SK-N-SH (cell line): ENCODE results near the gene AHNAK2. TPM values are rescaled to one million over a fixed set of nuclear protein-coding genes. Genes with fewer than 3 reads are reported as not detected.
A peak's percentile ranks its signal among the peaks of the same experiment; 100 is the strongest.

Experiments
- CTCF ChIA-PET: fragments of 300-600, 350-600 bp; formaldehyde crosslinking; extraction: SDS; loops from one replicate; lab custom pipeline; 2021; lab: Yijun Ruan, JAX
- POLR2A ChIA-PET: fragments of 350-600 bp; sonication (Branson Sonifier 250); formaldehyde crosslinking; extraction: SDS; loops from one replicate; lab custom pipeline; 2020; ENCODE audit warnings: antibody characterized with exemption, inconsistent platforms; lab: Yijun Ruan, JAX
- DNase-seq: peaks from one replicate; pipeline ENCODE4 v3.0.0; 2012
- H2AFZ ChIP-seq: fragments of 200-600 bp; sonication (generic); 2 replicates; pipeline ENCODE4 v1.8.1; 2016; ENCODE audit warnings: antibody characterized with exemption, mild to moderate bottlenecking, low read depth
- H3F3A ChIP-seq: fragments of 200-600 bp; sonication (generic); replicated peaks from 2 replicates; pipeline ENCODE3; 2016; ENCODE audit warnings: antibody characterized with exemption, mild to moderate bottlenecking; ENCODE audit not compliant: insufficient read depth
- H3K27ac ChIP-seq, 2 experiments: fragments of 200-500 bp in 1 of 2; fragments of 200-600 bp in 1 of 2; sonication (Bioruptor generic) in 1 of 2; sonication (generic), shearing (Covaris generic) in 1 of 2; 2 replicates each; pipeline versions ENCODE4 v1.5.1 to v1.6.1; 2014 to 2016; ENCODE audit warnings: low read depth in 2 of 2, inconsistent platforms in 1 of 2, low read length in 1 of 2, mild to moderate bottlenecking in 1 of 2, mixed read lengths in 1 of 2
- H3K27me3 ChIP-seq: fragments of 200-600 bp; sonication (generic), shearing (Covaris generic); 2 replicates; pipeline ENCODE4 v1.6.1; 2016; ENCODE audit warnings: mixed run types; ENCODE audit not compliant: insufficient read depth
- H3K36me3 ChIP-seq, 2 experiments: fragments of 200-500 bp in 1 of 2; fragments of 200-600 bp in 1 of 2; sonication (Bioruptor generic) in 1 of 2; sonication (generic) in 1 of 2; replicated peaks in 1 of 2; 2 replicates each; pipeline versions ENCODE3 to v1.5.1; 2014 to 2016; ENCODE audit warnings: low read length in 1 of 2, mild to moderate bottlenecking in 1 of 2; ENCODE audit not compliant: insufficient read depth in 2 of 2, control insufficient read depth in 1 of 2
- H3K4me1 ChIP-seq, 2 experiments: fragments of 200-500 bp in 1 of 2; fragments of 200-600 bp in 1 of 2; sonication (Bioruptor generic) in 1 of 2; sonication (generic), shearing (Covaris generic) in 1 of 2; 2 replicates each; pipeline versions ENCODE4 v1.5.1 to v1.6.1; 2014 to 2016; ENCODE audit warnings: low read depth in 1 of 2, low read length in 1 of 2, mixed run types in 1 of 2; ENCODE audit not compliant: insufficient read depth in 2 of 2, control insufficient read depth in 1 of 2
- H3K4me2 ChIP-seq: fragments of 200-600 bp; sonication (generic), shearing (Covaris generic); 2 replicates; pipeline ENCODE4 v1.6.1; 2017; ENCODE audit warnings: mixed run types
- H3K4me3 ChIP-seq, 2 experiments: fragments of 200-500 bp in 1 of 2; fragments of 200-600 bp in 1 of 2; sonication (Bioruptor generic) in 1 of 2; sonication (generic), shearing (Covaris generic) in 1 of 2; 2 replicates each; pipeline versions ENCODE4 v1.5.1 to v1.8.1; 2014 to 2016; ENCODE audit warnings: low read depth in 2 of 2, inconsistent platforms in 1 of 2, low read length in 1 of 2, mild to moderate bottlenecking in 1 of 2, mixed read lengths in 1 of 2, moderate library complexity in 1 of 2
- H3K79me2 ChIP-seq: fragments of 200-600 bp; sonication (generic); 2 replicates; pipeline ENCODE4 v1.8.1; 2017; ENCODE audit warnings: mild to moderate bottlenecking; ENCODE audit not compliant: insufficient read depth
- H3K9ac ChIP-seq: fragments of 200-600 bp; sonication (generic); 2 replicates; pipeline ENCODE4 v1.6.1; 2017; ENCODE audit warnings: mixed run types
- H3K9me2 ChIP-seq: fragments of 200-600 bp; sonication (generic); 2 replicates; pipeline ENCODE4 v1.6.1; 2017; ENCODE audit warnings: mixed run types
- H3K9me3 ChIP-seq: fragments of 200-600 bp; sonication (generic); 2 replicates; pipeline ENCODE4 v1.6.1; 2017; ENCODE audit warnings: mixed run types, mild to moderate bottlenecking, moderate library complexity
- H4K20me1 ChIP-seq: fragments of 200-600 bp; sonication (generic); 2 replicates; pipeline ENCODE4 v1.6.1; 2017; ENCODE audit warnings: mild to moderate bottlenecking, mixed run types; ENCODE audit not compliant: insufficient read depth
- CHD2 ChIP-seq: fragments of 150-350 bp; IDR thresholded peaks from 2 replicates; pipeline ENCODE4 v1.6.1; 2018; ENCODE audit warnings: low read length; ENCODE audit not compliant: partially characterized antibody
- CTCF ChIP-seq: fragments of 200-600 bp; sonication (generic); IDR thresholded peaks from 2 replicates; pipeline ENCODE4 v1.6.1; 2017; ENCODE audit warnings: antibody characterized with exemption, mild to moderate bottlenecking, moderate library complexity
- ELF1 ChIP-seq: IDR thresholded peaks from 2 replicates; pipeline ENCODE4 v1.4.0; 2012
- FOSL2 ChIP-seq: IDR thresholded peaks from 2 replicates; pipeline ENCODE4 v1.4.0; 2012; ENCODE audit warnings: low read depth, mild to moderate bottlenecking, moderate library complexity, borderline replicate concordance
- FOXM1 ChIP-seq: IDR thresholded peaks from 2 replicates; pipeline ENCODE4 v1.4.0; 2012; ENCODE audit warnings: low read depth, mild to moderate bottlenecking
- GATA2 ChIP-seq: sonication (generic); formaldehyde crosslinking; IDR thresholded peaks from 2 replicates; pipeline ENCODE4 v1.5.0; 2020; ENCODE audit warnings: mild to moderate bottlenecking, missing genetic modification reagents
- JUND ChIP-seq: IDR thresholded peaks from 2 replicates; pipeline ENCODE4 v1.4.0; 2012
- MAX ChIP-seq: IDR thresholded peaks from 2 replicates; pipeline ENCODE4 v1.4.0; 2012; ENCODE audit warnings: low read depth
- MXI1 ChIP-seq: IDR thresholded peaks from 2 replicates; pipeline ENCODE4 v1.6.1; 2012; ENCODE audit warnings: mild to moderate bottlenecking, low read depth, low read length, improper control_type of control experiment
- NRF1 ChIP-seq: IDR thresholded peaks from 2 replicates; pipeline ENCODE4 v1.6.1; 2012; ENCODE audit warnings: low read depth, mild to moderate bottlenecking, low read length
- POLR2AphosphoS5 ChIP-seq: IDR thresholded peaks from 2 replicates; pipeline ENCODE4 v1.6.1; 2012; ENCODE audit warnings: low read depth, low read length
- RAD21 ChIP-seq: IDR thresholded peaks from 2 replicates; pipeline ENCODE4 v1.6.1; 2012; ENCODE audit warnings: mild to moderate bottlenecking, low read length
- RCOR1 ChIP-seq: fragments of 150-350 bp; IDR thresholded peaks from 2 replicates; pipeline ENCODE4 v1.6.1; 2017; ENCODE audit warnings: antibody characterized with exemption, low read length
- REST ChIP-seq: IDR thresholded peaks from 2 replicates; pipeline ENCODE4 v1.6.1; 2012; ENCODE audit warnings: mild to moderate bottlenecking, low read depth, low read length, moderate library complexity
- RXRA ChIP-seq: IDR thresholded peaks from 2 replicates; pipeline ENCODE4 v1.4.0; 2012; ENCODE audit warnings: low read depth, mild to moderate bottlenecking, borderline replicate concordance
- YY1 ChIP-seq: IDR thresholded peaks from 2 replicates; pipeline ENCODE4 v1.4.0; 2012; ENCODE audit warnings: low read depth, mild to moderate bottlenecking
- WGBS: methylation state at CpG from one replicate; pipeline ENCODE4 v1.1.6; 2017; ENCODE audit warnings: low lambda C conversion rate; 5-methylcytosine and 5-hydroxymethylcytosine counted together
- polyA plus RNA-seq, 3 experiments: library from polyadenylated mRNA; depleted of rRNA; stranded (reverse); fragments of >200 nt; gene quantifications; 2 replicates each; pipeline ENCODE4 v1.2.3, GENCODE V29; 2012
- TF ChIP-seq, protein P1 (sequence below): fragments of 150-350 bp; IDR thresholded peaks from 2 replicates; pipeline ENCODE4 v1.6.1; 2016; ENCODE audit warnings: mild to moderate bottlenecking, low read depth, low read length
- TF ChIP-seq, protein P2 (sequence below): IDR thresholded peaks from 2 replicates; pipeline ENCODE4; 2012
- TF ChIP-seq, protein P3 (sequence below): IDR thresholded peaks from 2 replicates; pipeline ENCODE4 v1.4.0; 2012; ENCODE audit warnings: low read depth, borderline replicate concordance

AHNAK2 gene
- polyA plus RNA-seq, 1 of the 3 experiments (the other 2 are of a cell fraction) = 33.5 TPM

DNA sequence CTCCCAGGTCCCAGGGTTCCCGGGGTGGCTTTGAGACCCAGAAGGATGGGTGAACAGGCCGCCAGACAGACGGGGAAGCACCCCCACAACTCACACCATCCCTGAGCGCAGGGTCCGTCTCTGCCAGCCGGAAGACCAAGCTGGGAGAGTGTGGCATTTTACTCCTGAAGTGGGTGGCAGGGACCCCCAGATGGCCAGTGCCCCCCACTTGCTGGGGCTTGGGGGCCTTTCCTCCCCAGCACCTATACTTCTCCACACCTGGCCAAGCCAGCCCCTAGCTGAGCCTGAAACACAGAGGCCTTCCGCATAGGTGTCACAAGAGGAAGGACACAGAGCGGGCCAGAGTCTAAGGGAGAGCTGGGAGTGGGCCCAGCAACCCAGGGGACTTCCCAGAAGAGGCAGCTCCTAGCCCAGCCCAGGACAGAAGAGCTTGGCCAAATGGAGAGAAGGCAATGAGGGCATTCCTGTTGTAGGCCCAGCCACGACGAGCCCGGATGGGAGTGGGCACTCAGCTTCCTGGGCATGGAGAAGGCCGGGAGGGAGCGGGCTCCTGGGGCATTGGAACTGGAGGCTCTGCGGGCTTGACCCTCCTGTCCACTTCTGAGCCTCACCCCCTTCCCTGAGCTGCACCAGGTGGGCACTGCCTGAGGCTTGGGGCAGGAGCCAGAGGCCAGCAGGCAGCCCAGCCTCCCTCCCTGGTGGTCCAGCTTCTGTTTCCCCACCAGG, 3.3 kb downstream of the AHNAK2 start:
- 97% methylated on average over 9 of the region's 14 CpGs for WGBS
- H3K4me2 ChIP-seq = peak overlapping the region; percentile 90
- DNase-seq = no peak
- peaks cover 52 to 53% of the 10 kb centered on the region in 2 experiments; a peak in 3 of 4 replicates for H3K4me1 ChIP-seq
- no peaks in the 10 kb centered on the region for H3K27me3 ChIP-seq
- no peak overlapping the region for H3K4me3 ChIP-seq
- peaks cover 53% of the 10 kb centered on the region; the same call in 1 of the 2 replicates for H3K79me2 ChIP-seq
- H2AFZ ChIP-seq = no peak overlapping the region
- H3K36me3 ChIP-seq = no peaks in the 10 kb centered on the region
- ChIA-PET POLR2A (no interaction called here), CTCF (interaction anchor here (0.7 to 11.2 kb wide), 43 partner anchors 8 to 245 kb away, joined by 3 to 284 read pairs (median 5); partner anchors contain the start of gene CDCA4)
- H3F3A ChIP-seq = peaks cover 21% of the 10 kb centered on the region
- peak overlapping the region; percentile 70 to 93; a peak in 3 of 4 replicates for H3K27ac ChIP-seq
- H3K9ac ChIP-seq = peak overlapping the region; percentile 76; the same call in 1 of the 2 replicates
- no peaks in the 10 kb centered on the region for H3K9me2 ChIP-seq
- no peaks in the 10 kb centered on the region for H4K20me1 ChIP-seq
- no peak for TF ChIP-seq RCOR1
- TF ChIP-seq MAX = no peak
- no peak for TF ChIP-seq CTCF
- TF ChIP-seq, protein P1, sequence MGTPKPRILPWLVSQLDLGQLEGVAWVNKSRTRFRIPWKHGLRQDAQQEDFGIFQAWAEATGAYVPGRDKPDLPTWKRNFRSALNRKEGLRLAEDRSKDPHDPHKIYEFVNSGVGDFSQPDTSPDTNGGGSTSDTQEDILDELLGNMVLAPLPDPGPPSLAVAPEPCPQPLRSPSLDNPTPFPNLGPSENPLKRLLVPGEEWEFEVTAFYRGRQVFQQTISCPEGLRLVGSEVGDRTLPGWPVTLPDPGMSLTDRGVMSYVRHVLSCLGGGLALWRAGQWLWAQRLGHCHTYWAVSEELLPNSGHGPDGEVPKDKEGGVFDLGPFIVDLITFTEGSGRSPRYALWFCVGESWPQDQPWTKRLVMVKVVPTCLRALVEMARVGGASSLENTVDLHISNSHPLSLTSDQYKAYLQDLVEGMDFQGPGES = no peak
- no peak for TF ChIP-seq GATA2 (CRISPR knock-in tag)
- TF ChIP-seq RAD21 = no peak
- no peak for TF ChIP-seq REST
- no peak for TF ChIP-seq CHD2
- TF ChIP-seq, protein P2, sequence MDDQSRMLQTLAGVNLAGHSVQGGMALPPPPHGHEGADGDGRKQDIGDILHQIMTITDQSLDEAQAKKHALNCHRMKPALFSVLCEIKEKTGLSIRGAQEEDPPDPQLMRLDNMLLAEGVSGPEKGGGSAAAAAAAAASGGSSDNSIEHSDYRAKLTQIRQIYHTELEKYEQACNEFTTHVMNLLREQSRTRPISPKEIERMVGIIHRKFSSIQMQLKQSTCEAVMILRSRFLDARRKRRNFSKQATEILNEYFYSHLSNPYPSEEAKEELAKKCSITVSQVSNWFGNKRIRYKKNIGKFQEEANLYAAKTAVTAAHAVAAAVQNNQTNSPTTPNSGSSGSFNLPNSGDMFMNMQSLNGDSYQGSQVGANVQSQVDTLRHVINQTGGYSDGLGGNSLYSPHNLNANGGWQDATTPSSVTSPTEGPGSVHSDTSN = no peak
- TF ChIP-seq FOXM1 = no peak
- no peak for TF ChIP-seq MXI1
- TF ChIP-seq, protein P3, sequence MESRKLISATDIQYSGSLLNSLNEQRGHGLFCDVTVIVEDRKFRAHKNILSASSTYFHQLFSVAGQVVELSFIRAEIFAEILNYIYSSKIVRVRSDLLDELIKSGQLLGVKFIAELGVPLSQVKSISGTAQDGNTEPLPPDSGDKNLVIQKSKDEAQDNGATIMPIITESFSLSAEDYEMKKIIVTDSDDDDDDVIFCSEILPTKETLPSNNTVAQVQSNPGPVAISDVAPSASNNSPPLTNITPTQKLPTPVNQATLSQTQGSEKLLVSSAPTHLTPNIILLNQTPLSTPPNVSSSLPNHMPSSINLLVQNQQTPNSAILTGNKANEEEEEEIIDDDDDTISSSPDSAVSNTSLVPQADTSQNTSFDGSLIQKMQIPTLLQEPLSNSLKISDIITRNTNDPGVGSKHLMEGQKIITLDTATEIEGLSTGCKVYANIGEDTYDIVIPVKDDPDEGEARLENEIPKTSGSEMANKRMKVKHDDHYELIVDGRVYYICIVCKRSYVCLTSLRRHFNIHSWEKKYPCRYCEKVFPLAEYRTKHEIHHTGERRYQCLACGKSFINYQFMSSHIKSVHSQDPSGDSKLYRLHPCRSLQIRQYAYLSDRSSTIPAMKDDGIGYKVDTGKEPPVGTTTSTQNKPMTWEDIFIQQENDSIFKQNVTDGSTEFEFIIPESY = no peak
- TF ChIP-seq FOSL2 = no peak
- TF ChIP-seq RXRA = no peak
- TF ChIP-seq ELF1 = no peak
- TF ChIP-seq NRF1 = no peak
- no peak for TF ChIP-seq POLR2AphosphoS5
- no peak for TF ChIP-seq JUND
- TF ChIP-seq YY1 = no peak
- TF ChIP-seq, all 33 proteins: peak for 0
- no peaks in the 10 kb centered on the region for H3K9me3 ChIP-seq
